ENCODE data around the gene CLEC4M. TPM values are rescaled to one million over a fixed set of nuclear protein-coding genes. Genes with fewer than 3 reads are reported as not detected.

The CLEC4M gene
- total and polyA plus RNA-seq, 2 of the 8 experiments (the other 6 are each of a cell fraction or from before 2014, with no cell fraction given), result not detected

- TF ChIP-seq ATF3 (IDR thresholded peaks at IDR 0.05; ENCODE audit: insufficient read depth, low read depth, low read length) (no peak), RAD21 (IDR thresholded peaks at IDR 0.05 in 1 of 2, conservative IDR thresholded peaks at IDR 0.05 in 1 of 2; ENCODE audit: low read depth in 2 of 2, low read length in 2 of 2) (peak; percentile 76 to 79), POLR2A (IDR thresholded peaks at IDR 0.05; ENCODE audit: control extremely low read depth in 1 of 2, low read depth in 2 of 2, low read length in 2 of 2) (0 out of 3 replicates have a peak, but pooled peaks of 1 of the 2 experiments have one; percentile 47), CHD2 (IDR thresholded peaks at IDR 0.05; ENCODE audit: low read length) (peak; percentile 14; the same call in 1 of the 2 replicates), CBX5 (IDR thresholded peaks at IDR 0.05; ENCODE audit: low read depth, low read length) (no peak), CBX8 (IDR thresholded peaks at IDR 0.05; ENCODE audit: borderline replicate concordance, low read depth, low read length) (no peak), PHF8 (conservative IDR thresholded peaks at IDR 0.05; ENCODE audit: low read depth, low read length) (no peak), TAF1 (IDR thresholded peaks at IDR 0.05; ENCODE audit: low read depth, low read length) (peak; percentile 45; the same call in 1 of the 2 replicates), CREB1 (IDR thresholded peaks at IDR 0.05) (no peak), SUZ12 (IDR thresholded peaks at IDR 0.05; ENCODE audit: low read length) (no peak), E2F6 (IDR thresholded peaks at IDR 0.05) (peak; percentile 86), USF2 (IDR thresholded peaks at IDR 0.05; ENCODE audit: low read length) (no peak), CTCF (IDR thresholded peaks at IDR 0.05; ENCODE audit: control extremely low read depth in 1 of 3, insufficient read depth in 1 of 3, low read depth in 1 of 3, low read length in 3 of 3) (peak in 2 of 3 experiments; percentile 44 to 68; a peak in 3 of 4 replicates), SAP30 (IDR thresholded peaks at IDR 0.05; ENCODE audit: insufficient read depth, insufficient replicate concordance, low read length) (no peak), CHD1 (IDR thresholded peaks at IDR 0.05; ENCODE audit: low read depth, low read length) (no peak)
- TF ChIP-seq, protein P1, sequence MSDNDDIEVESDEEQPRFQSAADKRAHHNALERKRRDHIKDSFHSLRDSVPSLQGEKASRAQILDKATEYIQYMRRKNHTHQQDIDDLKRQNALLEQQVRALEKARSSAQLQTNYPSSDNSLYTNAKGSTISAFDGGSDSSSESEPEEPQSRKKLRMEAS (IDR thresholded peaks at IDR 0.05), result peak; percentile 79
Measured at GRCh38 chr19:7799640-7800355, 36.8 kb downstream of the CLEC4M start (continued).

All from H1 (cell line).